Left lung (tissue), 10 donors: ENCODE results near the gene KCNC2. TPM values are rescaled to one million over a fixed set of nuclear protein-coding genes. Genes with fewer than 3 reads are reported as not detected.
A peak's percentile ranks its signal among the peaks of the same experiment; 100 is the strongest.

Source experiments
- ATAC-seq: fragments of 200-7000 bp; cut with Tn5 transposase; one replicate; pipeline ENCODE4 v1.9.1; 2020; ENCODE audit warnings: moderate library complexity
- DNase-seq, 4 donors: peaks; one replicate each; pipeline ENCODE4 v3.0.0-alpha.2; 2013 to 2020
- H3K27ac ChIP-seq, 2 donors: fragments of 200-600 bp; sonication (generic) in 1 of 2; one replicate each; pipeline versions ENCODE4 v1.5.0 to v1.8.0; 2020 to 2021
- H3K27me3 ChIP-seq, 2 donors: fragments of 200-600 bp; sonication (generic) in 1 of 2; one replicate each; pipeline versions ENCODE4 v1.5.0 to v1.8.0; 2020 to 2021
- H3K36me3 ChIP-seq, 2 donors: fragments of 200-600 bp; sonication (generic) in 1 of 2; one replicate each; pipeline versions ENCODE4 v1.5.0 to v1.8.0; 2020 to 2021
- H3K4me1 ChIP-seq, 2 donors: fragments of 200-600 bp; one replicate each; pipeline ENCODE4 v1.8.0; 2021
- H3K4me3 ChIP-seq, 2 donors: fragments of 200-600 bp; sonication (generic) in 1 of 2; one replicate each; pipeline versions ENCODE4 v1.5.0 to v1.8.0; 2020 to 2021; ENCODE audit warnings: mild to moderate bottlenecking in 1 of 2
- H3K9me3 ChIP-seq, 2 donors: fragments of 200-600 bp; sonication (generic) in 1 of 2; one replicate each; pipeline versions ENCODE4 v1.5.0 to v1.8.0; 2020 to 2021
- intact Hi-C, 2 donors: fragments of 100-400 bp; cut with DNase I; formaldehyde crosslinking; loops; one replicate each; pipeline versions ENCODE4 v1.11.2 to v1.14.2; 2022
- polyA plus RNA-seq, 6 donors: library from polyadenylated mRNA; unstranded; fragments of 120-200 nt; gene quantifications; one replicate each; pipeline ENCODE4 v1.2.1, GENCODE V29; 2013; ENCODE audit not compliant: insufficient read length in 6 of 6
- total RNA-seq, 2 donors: library from RNA; stranded (reverse); fragmentation: NEBNext Ultra II Directional; extraction: Animal tissue kit (Norgen Biotek cat#: 25700); gene quantifications; one replicate each; pipeline ENCODE4 v1.2.1, GENCODE V29; 2021
- TF ChIP-seq, protein P1 (sequence below), 2 donors: fragments of 200-600 bp; sonication (generic) in 1 of 2; IDR thresholded peaks; one replicate each; pipeline versions ENCODE4 v1.5.0 to v1.8.0; 2021; ENCODE audit warnings: antibody characterized with exemption in 2 of 2
- donor health status: DM: no; HTN: yes; CAD: no.
- donor health status: DM: no; HTN: no; CAD: no.

The KCNC2 gene
- total and polyA plus RNA-seq, 8 donors, result 0.10 to 0.42 (median 0.24) TPM; not detected in 5

GRCh38 chr12:75103822-75104221, 105.8 kb downstream of the KCNC2 start:
- ATAC-seq, result no peak
- TF ChIP-seq, protein P1, sequence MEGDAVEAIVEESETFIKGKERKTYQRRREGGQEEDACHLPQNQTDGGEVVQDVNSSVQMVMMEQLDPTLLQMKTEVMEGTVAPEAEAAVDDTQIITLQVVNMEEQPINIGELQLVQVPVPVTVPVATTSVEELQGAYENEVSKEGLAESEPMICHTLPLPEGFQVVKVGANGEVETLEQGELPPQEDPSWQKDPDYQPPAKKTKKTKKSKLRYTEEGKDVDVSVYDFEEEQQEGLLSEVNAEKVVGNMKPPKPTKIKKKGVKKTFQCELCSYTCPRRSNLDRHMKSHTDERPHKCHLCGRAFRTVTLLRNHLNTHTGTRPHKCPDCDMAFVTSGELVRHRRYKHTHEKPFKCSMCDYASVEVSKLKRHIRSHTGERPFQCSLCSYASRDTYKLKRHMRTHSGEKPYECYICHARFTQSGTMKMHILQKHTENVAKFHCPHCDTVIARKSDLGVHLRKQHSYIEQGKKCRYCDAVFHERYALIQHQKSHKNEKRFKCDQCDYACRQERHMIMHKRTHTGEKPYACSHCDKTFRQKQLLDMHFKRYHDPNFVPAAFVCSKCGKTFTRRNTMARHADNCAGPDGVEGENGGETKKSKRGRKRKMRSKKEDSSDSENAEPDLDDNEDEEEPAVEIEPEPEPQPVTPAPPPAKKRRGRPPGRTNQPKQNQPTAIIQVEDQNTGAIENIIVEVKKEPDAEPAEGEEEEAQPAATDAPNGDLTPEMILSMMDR (IDR thresholded peaks at IDR 0.05), result no peak
- intact Hi-C loops, result no loop called here

GRCh38 chr12:75101781-75102180, 107.9 kb downstream of the KCNC2 start:
- Histone ChIP-seq H3K36me3 (no peaks in the 10 kb centered on the region), H3K27ac (no peak overlapping the region), H3K4me3 (no peak overlapping the region), H3K4me1 (no peaks in the 10 kb centered on the region), H3K9me3 (no peaks in the 10 kb centered on the region), H3K27me3 (no peaks in the 10 kb centered on the region)
- DNase-seq, result no peak
- intact Hi-C loops, result no loop called here
- no peak for ATAC-seq
- TF ChIP-seq, protein P1 (IDR thresholded peaks at IDR 0.05), result no peak

More at GRCh38 chr12:75103822-75104221, 105.8 kb downstream of the KCNC2 start:
- H3K27ac ChIP-seq, result no peak overlapping the region
- no peaks in the 10 kb centered on the region for H3K27me3 ChIP-seq
- H3K9me3 ChIP-seq, result no peaks in the 10 kb centered on the region
- H3K4me1 ChIP-seq, result no peaks in the 10 kb centered on the region
- H3K36me3 ChIP-seq, result no peaks in the 10 kb centered on the region
- H3K4me3 ChIP-seq, result no peak overlapping the region
- DNase-seq, result no peak

DNA sequence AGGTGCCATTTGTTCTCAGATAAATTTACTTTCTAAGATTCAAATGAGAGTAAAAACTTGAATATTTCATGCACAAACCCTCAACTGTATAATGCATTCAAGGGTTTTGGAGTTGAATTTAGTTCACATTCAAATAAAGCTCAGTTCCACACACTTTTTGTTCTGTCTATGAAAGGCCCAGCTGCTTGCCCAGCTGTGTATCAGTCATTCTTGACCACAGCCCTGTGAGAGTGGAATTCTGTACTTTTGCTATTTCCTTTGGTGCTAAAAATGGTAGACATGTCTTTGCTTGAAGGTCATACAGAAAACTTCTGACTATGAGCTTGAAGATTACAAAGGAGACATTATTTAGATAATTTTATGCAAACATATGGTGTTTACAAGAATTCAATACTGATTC, 110.4 kb downstream of the KCNC2 start:
- intact Hi-C loops, result no loop called here
- Histone ChIP-seq H3K4me3 (no peak overlapping the region), H3K9me3 (no peaks in the 10 kb centered on the region), H3K4me1 (no peaks in the 10 kb centered on the region), H3K27me3 (no peaks in the 10 kb centered on the region), H3K27ac (no peak overlapping the region), H3K36me3 (no peaks in the 10 kb centered on the region)
- DNase-seq (no peak), ATAC-seq (no peak)
- TF ChIP-seq, protein P1 (IDR thresholded peaks at IDR 0.05), result no peak

GRCh38 chr12:75097003-75097402, 112.6 kb downstream of the KCNC2 start:
- H3K27me3 ChIP-seq, result no peaks in the 10 kb centered on the region
- TF ChIP-seq, protein P1 (IDR thresholded peaks at IDR 0.05), result no peak
- no peaks in the 10 kb centered on the region for H3K4me1 ChIP-seq
- no peak for DNase-seq
- H3K36me3 ChIP-seq, result no peaks in the 10 kb centered on the region
- intact Hi-C loops, result no loop called here
- no peak overlapping the region for H3K4me3 ChIP-seq
- H3K27ac ChIP-seq, result no peak overlapping the region
- no peaks in the 10 kb centered on the region for H3K9me3 ChIP-seq
- no peak for ATAC-seq

DNA sequence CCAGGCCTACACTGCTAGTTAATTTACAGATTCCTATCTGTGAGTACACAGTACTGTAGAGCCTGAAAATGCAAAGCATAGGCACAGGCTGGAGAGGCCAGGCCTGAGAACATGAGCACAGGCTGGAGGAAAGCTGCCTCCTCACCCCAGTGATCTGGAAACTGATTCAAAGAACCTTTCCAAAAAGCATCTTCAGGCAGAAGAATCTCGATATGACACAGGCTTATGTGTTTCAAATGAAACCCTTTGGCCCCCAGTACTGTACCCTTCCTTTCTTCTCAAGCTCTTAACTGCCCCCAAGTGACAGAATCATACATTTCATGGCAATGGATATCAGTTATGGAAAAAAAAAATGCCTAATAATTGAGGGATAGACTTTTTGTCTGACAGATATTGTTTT, 122.0 kb downstream of the KCNC2 start:
- H3K36me3 ChIP-seq, result no peaks in the 10 kb centered on the region
- H3K4me3 ChIP-seq, result no peak overlapping the region
- no peaks in the 10 kb centered on the region for H3K27me3 ChIP-seq
- no peak overlapping the region for H3K27ac ChIP-seq
- DNase-seq (no peak), ATAC-seq (peak; percentile 36)
- H3K9me3 ChIP-seq, result no peaks in the 10 kb centered on the region
- no peaks in the 10 kb centered on the region for H3K4me1 ChIP-seq
- intact Hi-C loops, result no loop called here
- TF ChIP-seq, protein P1 (IDR thresholded peaks at IDR 0.05), result no peak
